ENCODE measurements around the gene MEF2C.

Gene MEF2C

DNA sequence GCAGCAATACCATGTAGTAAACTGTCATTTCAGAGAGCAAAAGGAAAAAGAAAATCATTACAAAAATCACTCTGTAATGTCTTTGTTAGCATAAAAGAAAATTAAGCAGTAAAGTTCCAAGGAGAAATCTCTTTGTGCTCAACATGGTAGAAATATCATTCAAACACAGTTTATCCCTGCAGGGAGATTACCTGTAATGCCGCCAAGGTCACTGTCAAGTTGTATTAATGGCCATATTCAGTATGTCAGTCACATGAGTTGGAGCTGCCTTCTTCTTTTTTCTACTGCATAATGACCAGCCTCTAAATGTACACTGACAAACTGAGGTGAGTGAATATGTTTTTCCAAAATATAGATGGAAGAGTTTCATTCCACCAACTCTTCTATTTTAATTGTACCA is 36.5 kb downstream of the MEF2C start:
- TF ChIP-seq GATA2 (IDR thresholded peaks at IDR 0.05; ENCODE audit: low read depth, low read length) (no peak), GATA3 (IDR thresholded peaks at IDR 0.05; ENCODE audit: low read depth, low read length) (no peak)

- TF ChIP-seq GATA3 (IDR thresholded peaks at IDR 0.05; ENCODE audit: low read depth, low read length) (no peak), GATA2 (IDR thresholded peaks at IDR 0.05; ENCODE audit: low read depth, low read length) (no peak)
Observed at GRCh38 chr5:88845081-88845697, 37.8 kb downstream of the MEF2C start.

- TF ChIP-seq GATA2 (IDR thresholded peaks at IDR 0.05; ENCODE audit: low read depth, low read length), result no peak
- no peak for TF ChIP-seq GATA3 (IDR thresholded peaks at IDR 0.05; ENCODE audit: low read depth, low read length)
Observed at GRCh38 chr5:88842784-88843183, 40.2 kb downstream of the MEF2C start.

DNA sequence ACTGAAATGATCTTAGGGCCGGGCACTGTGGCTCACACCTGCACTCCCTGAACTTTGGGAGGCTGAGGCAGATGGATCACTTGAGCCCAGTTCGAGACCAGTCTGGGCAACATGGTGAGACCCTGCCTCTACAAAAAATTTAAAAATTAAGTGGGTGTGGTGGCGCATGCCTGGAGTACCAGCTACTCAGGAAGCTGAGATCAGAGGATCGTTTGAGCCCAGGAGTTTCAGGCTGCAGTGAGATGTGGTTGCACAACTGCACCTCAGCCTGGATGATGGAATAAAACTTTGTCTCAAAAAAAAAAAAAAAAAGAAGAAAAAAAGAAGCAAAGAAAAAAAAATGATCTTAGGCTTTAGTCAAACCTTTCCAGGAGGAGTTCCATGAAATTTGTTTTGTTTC is 41.8 kb downstream of the MEF2C start:
- no peak for TF ChIP-seq GATA2 (IDR thresholded peaks at IDR 0.05; ENCODE audit: low read depth, low read length)
- no peak for TF ChIP-seq GATA3 (IDR thresholded peaks at IDR 0.05; ENCODE audit: low read depth, low read length)

- TF ChIP-seq GATA2 (IDR thresholded peaks at IDR 0.05; ENCODE audit: low read depth, low read length) (no peak), GATA3 (IDR thresholded peaks at IDR 0.05; ENCODE audit: low read depth, low read length) (no peak)
Observed at GRCh38 chr5:88840495-88840894, 42.5 kb downstream of the MEF2C start.

DNA sequence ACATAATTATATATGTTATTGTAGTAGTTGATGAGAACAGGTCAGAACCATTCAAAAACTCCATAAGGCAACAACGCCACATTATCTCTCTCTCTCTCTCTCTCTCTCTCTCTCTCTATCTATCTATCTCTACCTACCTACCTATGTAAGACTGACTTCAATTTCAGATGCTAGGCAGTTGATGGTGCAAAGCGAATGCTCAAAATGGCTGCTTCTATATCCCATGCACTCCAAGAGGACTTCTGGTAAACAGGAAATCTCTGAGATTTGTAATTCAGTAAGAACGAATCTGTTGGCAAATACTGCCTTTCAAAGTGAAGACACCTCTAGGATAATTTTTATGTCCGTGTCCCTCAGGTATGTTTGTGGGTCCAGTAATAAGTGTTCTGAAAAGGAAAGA is 43.7 kb downstream of the MEF2C start:
- no peak for TF ChIP-seq GATA2 (IDR thresholded peaks at IDR 0.05; ENCODE audit: low read depth, low read length)
- TF ChIP-seq GATA3 (IDR thresholded peaks at IDR 0.05; ENCODE audit: low read depth, low read length), result no peak

- no peak for TF ChIP-seq GATA3 (IDR thresholded peaks at IDR 0.05; ENCODE audit: low read depth, low read length)
- no peak for TF ChIP-seq GATA2 (IDR thresholded peaks at IDR 0.05; ENCODE audit: low read depth, low read length)
Observed at GRCh38 chr5:88838500-88838899, 44.5 kb downstream of the MEF2C start.

DNA sequence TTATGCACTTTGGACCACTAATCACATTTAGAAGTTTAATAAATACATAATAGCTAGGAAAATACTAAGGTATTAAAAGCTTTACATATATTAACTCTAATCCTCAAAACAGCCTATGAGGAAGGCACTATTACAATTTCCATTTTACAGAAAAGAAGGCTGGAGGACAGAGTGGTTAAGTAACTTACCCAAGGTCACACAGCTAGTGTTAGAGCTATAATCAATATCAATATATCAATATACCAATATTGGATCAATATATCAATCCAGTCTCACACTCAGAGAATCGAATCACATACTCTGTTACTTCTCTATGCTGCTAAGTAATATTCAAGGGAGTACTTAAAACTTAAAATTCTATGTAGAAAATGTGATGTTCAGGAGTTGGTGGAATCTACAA is 45.2 kb downstream of the MEF2C start:
- TF ChIP-seq GATA3 (IDR thresholded peaks at IDR 0.05; ENCODE audit: low read depth, low read length), result no peak
- TF ChIP-seq GATA2 (IDR thresholded peaks at IDR 0.05; ENCODE audit: low read depth, low read length), result no peak

GRCh38 chr5:88837222-88837621 is 45.8 kb downstream of the MEF2C start:
- TF ChIP-seq GATA3 (IDR thresholded peaks at IDR 0.05; ENCODE audit: low read depth, low read length) (no peak), GATA2 (IDR thresholded peaks at IDR 0.05; ENCODE audit: low read depth, low read length) (no peak)

- TF ChIP-seq GATA3 (IDR thresholded peaks at IDR 0.05; ENCODE audit: low read depth, low read length) (no peak), GATA2 (IDR thresholded peaks at IDR 0.05; ENCODE audit: low read depth, low read length) (no peak)
Observed at GRCh38 chr5:88836195-88836838, 46.7 kb downstream of the MEF2C start.

DNA sequence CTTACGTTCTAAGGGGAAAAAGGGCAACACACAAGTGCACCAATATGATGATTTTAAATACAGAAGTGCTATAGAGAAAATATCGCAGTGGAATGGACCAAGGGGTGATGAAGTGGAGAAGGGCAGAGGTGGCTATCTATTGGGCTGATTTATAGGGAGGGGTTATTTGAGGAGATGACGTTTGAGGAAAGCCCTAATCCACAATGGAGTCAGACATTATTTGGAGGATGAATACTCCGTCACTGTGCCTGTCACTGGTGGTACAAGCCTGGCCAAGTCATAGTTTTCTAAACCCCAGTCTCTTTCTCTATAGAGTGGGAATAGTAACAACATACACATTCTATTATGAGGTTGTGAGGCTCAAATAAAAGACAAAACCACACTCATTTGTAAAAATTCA is 48.5 kb downstream of the MEF2C start:
- no peak for TF ChIP-seq GATA2 (IDR thresholded peaks at IDR 0.05; ENCODE audit: low read depth, low read length)
- TF ChIP-seq GATA3 (IDR thresholded peaks at IDR 0.05; ENCODE audit: low read depth, low read length), result no peak

- TF ChIP-seq GATA2 (IDR thresholded peaks at IDR 0.05; ENCODE audit: low read depth, low read length) (no peak), GATA3 (IDR thresholded peaks at IDR 0.05; ENCODE audit: low read depth, low read length) (no peak)
Observed at GRCh38 chr5:88834131-88834462, 48.9 kb downstream of the MEF2C start.

DNA sequence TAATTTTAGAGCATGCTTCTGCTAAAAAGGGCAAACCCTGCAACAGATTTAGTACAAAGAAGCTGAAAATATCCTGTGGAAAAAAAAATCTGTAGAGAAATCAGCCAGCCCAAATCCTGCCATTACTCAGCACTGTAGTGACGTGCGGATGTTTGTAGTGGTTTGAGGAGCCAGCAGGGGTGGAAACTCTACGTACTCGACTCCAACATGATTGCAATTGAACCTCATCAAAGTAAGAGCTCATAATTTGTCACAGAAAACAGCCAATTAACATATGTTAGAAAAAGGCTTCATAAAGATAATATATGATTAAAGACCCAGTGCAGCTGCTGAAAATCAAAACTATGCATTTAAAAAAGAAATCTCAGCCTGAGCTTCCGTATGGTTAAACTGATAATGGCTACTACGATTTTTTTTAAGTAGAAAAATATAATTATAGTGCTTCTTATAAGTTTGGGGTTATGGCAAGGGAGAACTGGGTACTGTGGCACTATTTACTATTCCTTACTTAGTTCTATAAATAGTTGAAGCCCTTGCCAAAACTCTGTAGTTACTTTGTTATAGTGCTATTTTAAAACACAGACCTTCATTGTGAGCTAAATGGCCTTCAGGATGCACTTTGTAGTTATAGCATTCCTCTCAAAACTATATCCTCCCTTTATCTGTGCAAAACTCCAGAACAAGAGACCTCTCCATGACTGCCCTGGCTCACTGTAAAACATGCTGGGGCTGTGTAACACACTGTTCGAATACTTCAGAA is 49.4 kb downstream of the MEF2C start:
- TF ChIP-seq GATA3 (IDR thresholded peaks at IDR 0.05; ENCODE audit: low read depth, low read length), result no peak
- TF ChIP-seq GATA2 (IDR thresholded peaks at IDR 0.05; ENCODE audit: low read depth, low read length), result no peak

GRCh38 chr5:88831816-88832215 is 51.2 kb downstream of the MEF2C start:
- no peak for TF ChIP-seq GATA2 (IDR thresholded peaks at IDR 0.05; ENCODE audit: low read depth, low read length)

DNA sequence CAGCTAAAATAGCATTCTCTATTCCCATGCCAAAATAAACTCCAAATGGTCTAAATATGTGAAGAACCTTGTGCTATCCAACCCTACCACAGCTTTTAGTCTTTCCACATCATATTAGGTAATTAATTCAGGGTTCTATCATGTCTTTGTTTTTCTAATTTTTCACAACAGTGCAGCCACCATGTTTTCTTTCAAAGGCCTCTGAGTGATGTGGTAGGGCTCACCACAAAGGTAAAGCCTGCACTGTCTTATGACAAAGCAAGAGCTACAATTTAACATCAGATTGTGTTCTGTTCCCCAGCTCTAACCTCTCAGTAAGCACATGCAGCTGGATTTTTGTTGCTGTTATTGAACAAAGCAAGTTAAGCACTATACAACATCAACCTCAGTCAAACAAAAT is 52.4 kb downstream of the MEF2C start:
- TF ChIP-seq GATA2 (IDR thresholded peaks at IDR 0.05; ENCODE audit: low read depth, low read length) (no peak), GATA3 (IDR thresholded peaks at IDR 0.05; ENCODE audit: low read depth, low read length) (no peak)

Measured in SH-SY5Y (cell line).